GM18498 (cell line): ENCODE results near the gene FLVCR2.
"Not testable (repeated sequence)": the region's sequence is repeated elsewhere in the genome, so short reads cannot be mapped to it uniquely, and the experiment has no call there.

Experiments used
- ATAC-seq: cut with Tn5 transposase; IDR thresholded peaks from one replicate; pipeline ENCODE4 v1.9.1; 2021; ENCODE audit warnings: mild to moderate bottlenecking, moderate library complexity; ENCODE audit not compliant: unreplicated experiment

Gene FLVCR2

DNA sequence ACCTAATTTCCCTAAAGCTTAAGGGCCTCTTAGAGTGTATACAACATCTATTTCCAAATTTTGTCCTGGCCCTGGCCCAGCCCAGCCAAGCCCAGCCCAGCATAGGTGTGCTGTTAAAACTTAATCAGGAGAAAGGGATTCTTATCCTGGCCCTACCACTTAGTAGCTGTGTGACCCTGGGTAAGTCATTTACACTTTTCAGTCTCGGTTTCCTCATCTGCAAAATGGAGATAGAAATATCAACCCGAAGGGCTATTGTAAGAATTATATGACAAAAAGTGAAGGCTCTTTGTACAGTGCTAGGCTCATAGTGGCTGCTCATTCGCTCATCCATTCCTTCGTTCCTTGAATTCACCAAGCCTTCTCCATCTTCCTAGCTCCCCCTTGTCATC is 81.8 kb downstream of the FLVCR2 start:
- ATAC-seq, result no peak

DNA sequence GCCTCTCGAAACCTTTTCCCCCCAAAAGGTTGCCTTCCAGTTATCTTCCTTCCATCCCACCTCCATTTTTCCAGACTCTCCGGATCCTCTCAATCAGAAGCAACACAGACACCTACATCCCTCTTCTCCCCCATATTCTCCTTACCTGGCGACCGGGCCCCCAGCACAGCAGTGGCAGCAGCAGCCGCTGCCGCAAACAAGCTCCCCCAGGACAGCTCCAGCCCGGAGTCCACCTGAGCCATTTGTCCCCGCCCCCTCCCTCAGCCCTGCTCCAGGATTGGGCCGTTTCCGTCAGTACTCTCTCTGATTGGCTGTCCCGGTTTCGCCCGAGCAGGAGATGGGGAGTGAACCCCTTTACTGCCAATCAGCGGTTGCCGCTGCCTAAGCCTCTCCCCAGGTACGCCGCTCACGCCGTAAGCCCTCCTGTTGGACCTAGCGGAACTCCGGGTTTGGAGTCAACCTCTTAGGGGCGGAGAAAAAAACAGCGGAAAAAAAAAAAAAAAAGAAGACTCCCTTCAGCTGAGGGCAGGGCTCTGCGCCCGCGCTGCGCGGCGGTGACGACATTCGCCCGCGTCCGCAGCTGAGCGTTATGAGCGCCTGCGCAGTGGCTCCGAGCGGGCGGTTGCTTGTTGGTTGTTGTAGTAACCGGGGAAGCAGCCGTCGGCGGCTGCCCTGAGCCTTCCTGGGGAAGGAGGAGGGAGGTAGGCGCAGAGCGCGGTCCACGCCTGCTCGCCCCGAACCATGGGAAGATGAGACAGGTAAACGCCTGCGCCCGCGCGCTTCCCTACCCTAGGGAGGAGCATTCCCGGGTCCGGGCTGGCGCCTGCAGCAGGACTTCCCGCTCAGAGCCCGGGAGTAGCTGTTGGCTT is 82.4 kb downstream of the FLVCR2 start, which contains the start of the genes ERG28 and TTLL5:
ERG28 (minus strand) TSS at position 247 of the 869 bp plus-strand sequence. CDS start 3,374 bp downstream, outside the sequence.
TTLL5 (plus strand) TSS at position 617 of the 869 bp plus-strand sequence. CDS start 1,904 bp downstream, outside the sequence.
- ATAC-seq, result peak; percentile 97

DNA sequence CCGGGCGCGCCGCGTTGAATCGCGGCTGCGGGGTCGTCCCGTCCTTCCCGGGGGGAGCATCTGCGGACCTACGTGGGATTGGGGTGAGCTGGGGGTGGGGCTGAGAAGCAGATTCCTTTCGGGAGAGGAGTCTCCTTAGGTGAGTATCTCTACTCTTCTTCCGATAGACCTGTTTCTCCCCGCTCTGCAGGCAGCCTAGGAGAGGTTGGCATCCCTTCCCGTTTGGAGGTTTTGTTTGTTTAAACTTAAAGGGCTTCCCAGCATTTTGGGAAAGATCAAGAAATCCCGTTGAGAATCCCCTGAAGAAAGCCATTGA is 83.0 kb downstream of the FLVCR2 start:
- ATAC-seq, result no peak

DNA sequence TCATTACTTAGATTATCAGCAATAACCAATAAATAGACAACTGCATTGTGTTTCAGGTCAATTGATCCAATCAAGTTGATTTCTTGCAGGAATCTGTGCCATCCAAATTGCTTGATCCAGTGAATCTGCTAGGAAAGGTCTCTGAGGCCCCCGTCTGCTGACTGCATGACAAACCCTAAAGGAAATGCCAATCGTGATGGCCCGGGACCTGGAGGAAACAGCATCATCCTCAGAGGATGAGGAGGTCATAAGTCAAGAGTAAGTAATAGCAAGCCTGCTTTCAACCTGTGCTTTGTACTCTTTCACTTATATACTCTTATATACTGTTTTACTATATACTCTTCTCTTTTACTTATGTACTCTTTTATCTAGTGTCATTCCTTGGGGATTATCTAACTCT is 84.5 kb downstream of the FLVCR2 start:
- no peak for ATAC-seq

DNA sequence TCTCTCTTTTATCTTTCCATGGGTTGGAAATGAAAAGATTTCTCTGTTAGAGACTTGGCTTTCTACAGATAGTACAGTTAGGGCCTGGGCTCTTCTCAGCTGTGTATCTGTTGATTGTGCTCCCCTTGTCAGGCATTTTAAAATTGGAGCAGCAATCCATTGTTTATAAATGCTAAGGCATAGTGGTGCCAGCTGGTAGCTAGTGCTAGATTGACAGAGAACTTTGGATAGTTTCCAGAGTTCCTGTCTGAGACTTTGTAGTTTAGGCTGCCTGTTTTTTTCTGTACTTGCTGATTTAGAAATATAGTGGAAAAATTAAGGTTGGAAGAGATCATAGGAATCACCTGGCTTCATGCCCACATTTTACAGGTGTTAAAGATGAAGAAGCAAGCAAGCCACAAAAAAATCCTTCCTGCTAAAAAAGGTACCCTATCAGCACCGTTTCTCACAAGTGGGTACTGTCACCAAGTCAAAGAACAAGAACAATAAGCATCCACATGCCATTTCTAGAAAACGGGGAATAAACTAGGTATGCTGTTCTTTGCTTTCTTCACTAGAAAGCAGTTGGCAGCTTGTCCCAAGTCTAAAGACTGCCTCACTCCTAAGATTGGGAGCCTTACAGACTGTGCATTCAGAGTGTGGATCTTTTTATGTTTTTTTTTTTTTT is 88.8 kb downstream of the FLVCR2 start:
- no peak for ATAC-seq

DNA sequence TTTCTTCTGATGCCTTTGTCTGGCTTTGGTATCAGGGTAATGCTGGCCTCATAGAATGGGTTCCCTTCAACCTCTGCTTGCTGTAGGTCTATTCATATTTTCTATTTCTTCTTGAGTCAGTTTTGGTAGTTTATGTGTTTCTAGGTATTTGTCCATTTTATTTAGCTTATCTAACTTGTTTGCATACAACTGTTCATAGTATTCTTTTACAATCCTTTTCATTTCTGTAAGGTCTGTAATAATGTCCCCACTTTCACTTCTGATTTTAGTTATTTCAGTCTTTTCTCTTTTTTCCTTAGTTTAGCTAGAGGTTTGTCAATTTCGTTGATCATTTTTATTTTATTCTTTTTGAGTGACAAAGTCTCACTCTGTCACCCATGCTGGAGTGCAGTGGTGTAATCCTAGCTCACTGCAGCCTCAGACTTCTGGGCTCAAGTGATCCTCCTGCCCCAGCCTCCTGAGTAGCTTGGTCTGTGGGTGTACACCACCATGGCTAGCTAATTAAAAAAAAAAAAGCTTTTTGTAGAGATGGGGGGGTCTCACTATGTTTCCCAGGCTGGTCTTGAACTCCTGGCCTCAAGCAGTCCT is 94.3 kb downstream of the FLVCR2 start:
- no peak for ATAC-seq

DNA sequence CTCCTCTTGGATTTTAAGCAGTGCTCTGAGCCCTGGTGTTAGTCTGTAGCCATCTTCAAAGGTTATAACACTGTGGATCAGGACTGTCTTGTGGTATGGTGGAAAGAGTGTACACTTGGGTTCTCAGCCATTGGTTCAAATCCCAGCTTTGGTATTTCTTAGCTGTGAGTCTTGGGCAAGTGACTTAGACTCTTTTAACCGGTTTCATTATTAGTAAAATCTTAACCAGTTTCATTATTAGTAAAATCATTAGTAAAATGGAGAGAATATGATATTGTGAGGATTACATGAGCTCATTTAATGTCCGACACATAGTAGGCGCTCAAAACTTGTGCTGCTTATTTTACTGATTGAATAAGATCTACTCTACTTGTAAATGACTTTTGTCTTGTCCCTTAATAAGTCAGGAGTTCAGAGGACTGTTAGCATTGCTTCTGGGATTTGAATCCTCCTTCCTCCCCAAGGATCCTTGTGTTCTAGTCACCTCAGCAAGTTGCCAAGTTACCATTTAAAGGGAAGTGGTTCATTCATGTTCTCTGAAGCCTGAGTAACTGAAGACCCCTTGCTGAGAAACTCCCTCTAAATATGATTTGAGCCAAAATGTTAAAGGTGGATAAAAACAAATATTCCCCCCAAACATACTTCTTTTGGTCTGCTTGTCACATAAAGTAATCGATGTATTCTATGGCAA is 95.1 kb downstream of the FLVCR2 start:
- ATAC-seq, result no peak

DNA sequence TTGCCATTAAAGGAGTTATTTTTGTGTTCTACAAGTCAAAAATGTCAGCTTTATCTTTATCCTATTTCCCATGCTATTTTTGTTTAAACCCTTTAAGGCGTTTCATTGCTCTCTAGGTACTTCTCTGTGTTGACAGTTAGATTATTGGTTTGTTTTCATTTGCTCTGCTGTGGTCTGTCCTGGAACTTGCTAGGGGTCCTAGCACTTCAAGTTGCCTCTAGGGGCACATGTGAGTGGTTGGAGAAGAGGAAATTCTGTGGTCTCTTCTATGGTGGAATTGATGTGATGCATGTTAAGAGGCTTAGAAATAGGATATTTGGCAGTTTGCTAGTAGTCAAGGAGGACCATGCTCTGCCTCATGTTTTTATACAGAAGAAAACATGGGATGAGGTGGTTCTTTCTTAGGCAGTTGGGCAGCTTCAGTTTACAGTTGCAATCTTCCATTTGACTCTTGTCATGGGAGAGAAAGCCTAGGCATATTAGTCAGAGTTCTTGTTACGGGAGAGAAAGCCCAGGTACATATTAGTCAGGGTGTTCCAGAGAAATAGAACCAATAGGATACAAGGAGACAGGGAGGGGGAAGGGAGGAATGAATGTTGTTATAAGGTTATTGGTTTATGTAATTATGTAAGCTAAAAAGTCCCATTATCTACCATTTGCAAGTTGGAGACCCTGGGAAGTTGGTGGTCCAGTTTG is 97.0 kb downstream of the FLVCR2 start:
- no peak for ATAC-seq

DNA sequence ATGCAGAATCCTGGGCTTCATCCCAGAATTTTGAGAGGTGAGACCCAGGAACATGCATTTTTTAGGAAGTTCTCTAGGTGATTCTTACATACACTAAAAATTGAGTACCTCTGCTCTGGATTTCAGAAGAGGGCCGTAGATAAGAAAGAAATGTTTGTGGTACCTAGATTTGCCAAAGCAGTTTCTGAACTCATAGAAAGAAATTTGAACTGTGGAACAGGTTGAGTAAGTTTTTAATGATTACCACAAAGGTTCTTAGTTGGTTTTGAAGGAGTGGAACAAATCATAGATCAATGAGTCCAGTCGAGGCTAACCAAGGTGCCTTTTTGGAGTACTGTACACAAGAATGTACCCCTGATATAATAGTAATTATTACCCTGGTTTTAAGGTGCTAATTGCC is 107.5 kb downstream of the FLVCR2 start:
- ATAC-seq, result no peak

DNA sequence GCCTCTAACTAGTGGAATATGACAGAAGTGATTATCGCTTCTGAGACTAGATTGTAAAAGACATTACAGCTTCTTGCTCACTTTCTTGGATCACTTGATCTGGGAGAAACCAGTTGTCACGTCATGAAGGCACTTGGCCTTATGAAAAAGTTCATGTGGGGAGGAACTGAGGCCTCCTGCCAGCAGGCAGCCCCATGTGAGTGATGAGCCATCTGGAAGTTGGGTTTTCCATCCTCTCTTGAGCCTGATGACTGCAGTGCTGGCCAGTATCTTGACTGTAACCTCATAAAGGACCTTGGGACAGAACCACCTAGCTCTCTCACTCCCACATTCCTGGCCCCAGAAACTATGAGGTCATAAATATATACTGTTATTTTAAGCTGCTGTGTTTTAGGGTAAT is 110.6 kb downstream of the FLVCR2 start:
- ATAC-seq, result no peak

DNA sequence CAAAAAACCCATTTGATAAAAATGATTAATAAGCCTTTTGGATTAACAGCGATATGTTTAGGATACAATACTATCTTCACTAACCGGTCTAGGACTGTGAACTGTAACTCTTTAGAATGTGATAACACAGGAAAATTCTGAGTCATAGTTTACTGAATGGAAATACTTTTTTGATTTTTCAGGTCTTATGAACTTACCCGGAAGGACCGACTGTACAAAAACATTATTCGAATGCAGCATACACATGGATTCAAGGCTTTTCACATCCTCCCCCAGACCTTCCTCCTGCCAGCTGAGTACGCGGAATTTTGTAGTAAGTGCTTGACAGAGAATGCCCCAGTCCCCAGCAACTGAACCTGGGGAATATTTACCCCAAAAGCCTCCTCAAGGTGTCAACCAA is 111.6 kb downstream of the FLVCR2 start:
- ATAC-seq, result no peak

DNA sequence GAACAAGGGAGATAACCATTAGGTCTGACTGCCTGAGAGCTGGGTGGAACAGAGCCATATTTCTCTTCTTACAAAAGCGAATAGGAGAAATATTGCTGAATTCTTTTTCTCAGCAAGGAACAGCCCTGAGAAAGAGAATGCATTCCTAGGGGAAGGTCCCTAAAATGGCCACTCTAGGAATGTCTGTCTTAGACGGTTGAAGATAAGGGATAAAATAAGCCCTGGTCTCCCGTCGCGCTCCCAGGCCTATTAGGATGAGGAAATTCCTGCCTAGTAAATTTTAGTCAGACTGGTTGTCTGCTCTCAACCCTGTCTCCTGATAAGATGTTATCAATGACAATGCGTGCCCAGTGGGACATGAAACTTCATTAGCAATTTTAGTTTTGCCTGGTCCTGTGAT is 116.6 kb downstream of the FLVCR2 start:
- not testable (repeated sequence) for ATAC-seq

DNA sequence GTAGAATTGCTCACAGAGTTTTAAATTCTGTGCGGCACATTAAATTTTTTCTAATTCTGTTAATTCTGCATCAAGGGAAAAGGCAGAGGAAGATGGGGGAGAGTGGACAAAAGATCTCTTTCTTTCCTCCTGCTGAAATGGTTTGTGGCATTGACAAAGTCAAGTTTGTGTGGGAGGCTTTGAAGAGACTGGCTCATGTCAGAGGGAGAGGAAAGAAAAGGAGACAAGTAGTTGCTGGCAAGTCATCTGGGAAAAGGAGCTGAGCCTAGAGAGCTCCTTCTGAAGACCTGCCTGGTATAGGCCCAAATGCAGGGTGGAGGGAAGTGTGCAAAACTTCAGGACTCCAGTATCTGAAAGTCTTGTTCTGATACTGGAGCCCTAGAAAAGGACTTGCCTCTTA is 119.0 kb downstream of the FLVCR2 start:
- ATAC-seq, result no peak
